ENCODE measurements around the gene SAXO1. TPM values are rescaled to one million over a fixed set of nuclear protein-coding genes. Genes with fewer than 3 reads are reported as not detected.

SAXO1 gene
- total and polyA plus RNA-seq, 10 donors = 0.02 to 0.89 (median 0.25) TPM; not detected in 4

GRCh38 chr9:18893491-18893890, 139.5 kb downstream of the SAXO1 start:
- Histone ChIP-seq H3K27me3 (replicated peaks in 1 of 7) (no peaks in the 10 kb centered on the region), H3K4me3 (no peak overlapping the region), H3K9me3 (peaks cover 0 to 31% (median 23%) of the 10 kb centered on the region in 8 donors), H3K27ac (no peak overlapping the region), H3K36me3 (no peaks in the 10 kb centered on the region), H3K4me1 (no peaks in the 10 kb centered on the region)
- DNase-seq = no peak
- intact Hi-C loops (cut with DNase I; ENCODE audit: low total_unique reads) = no loop called here
- 42 to 100% (median 86%) methylated on average over 1 of the region's 1 CpG for WGBS, 5 donors
- TF ChIP-seq POLR2A (IDR thresholded peaks at IDR 0.05) (no peak), POLR2AphosphoS5 (IDR thresholded peaks at IDR 0.05) (no peak), CTCF (IDR thresholded peaks at IDR 0.05 in 8 of 11, conservative IDR thresholded peaks at IDR 0.05 in 3 of 11) (no peak)

GRCh38 chr9:18893046-18893445, 140.0 kb downstream of the SAXO1 start:
- no peak overlapping the region for H3K27ac ChIP-seq
- 69 to 92% (median 76%) methylated on average over 4 of the region's 4 CpGs for WGBS, 5 donors
- TF ChIP-seq CTCF (IDR thresholded peaks at IDR 0.05 in 8 of 11, conservative IDR thresholded peaks at IDR 0.05 in 3 of 11) (no peak), POLR2A (IDR thresholded peaks at IDR 0.05) (no peak), POLR2AphosphoS5 (IDR thresholded peaks at IDR 0.05) (no peak)

GRCh38 chr9:18891946-18892670, 140.9 kb downstream of the SAXO1 start:
- WGBS, 5 donors = 88 to 94% (median 91%) methylated on average over 5 of the region's 5 CpGs
- intact Hi-C loops (cut with DNase I; ENCODE audit: low total_unique reads) = no loop called here

More at GRCh38 chr9:18893046-18893445, 140.0 kb downstream of the SAXO1 start:
- no peaks in the 10 kb centered on the region for H3K27me3 ChIP-seq (replicated peaks in 1 of 7)
- no peaks in the 10 kb centered on the region for H3K36me3 ChIP-seq
- H3K4me3 ChIP-seq = no peak overlapping the region
- DNase-seq = no peak
- peaks cover 0 to 31% (median 23%) of the 10 kb centered on the region in 8 donors for H3K9me3 ChIP-seq
- no peaks in the 10 kb centered on the region for H3K4me1 ChIP-seq
- intact Hi-C loops (cut with DNase I; ENCODE audit: low total_unique reads) = no loop called here

More at GRCh38 chr9:18891946-18892670, 140.9 kb downstream of the SAXO1 start:
- Histone ChIP-seq H3K36me3 (no peaks in the 10 kb centered on the region), H3K4me3 (no peak overlapping the region), H3K9me3 (peaks cover 0 to 29% (median 22%) of the 10 kb centered on the region in 8 donors), H3K27me3 (replicated peaks in 1 of 7) (no peaks in the 10 kb centered on the region), H3K27ac (no peak overlapping the region), H3K4me1 (no peaks in the 10 kb centered on the region)
- TF ChIP-seq POLR2A (IDR thresholded peaks at IDR 0.05) (no peak), POLR2AphosphoS5 (IDR thresholded peaks at IDR 0.05) (no peak), CTCF (IDR thresholded peaks at IDR 0.05 in 8 of 11, conservative IDR thresholded peaks at IDR 0.05 in 3 of 11) (no peak)
- no peak for DNase-seq
